BJ (cell line): ENCODE data around the gene NPS. TPM values are rescaled to one million over a fixed set of nuclear protein-coding genes. Genes with fewer than 3 reads are reported as not detected.

Experiments
- CTCF ChIA-PET: fragments of 350-600 bp; formaldehyde crosslinking; extraction: SDS; loops from one replicate; lab custom pipeline; 2021; ENCODE audit warnings: antibody characterized with exemption, inconsistent platforms; lab: Yijun Ruan, JAX
- POLR2A ChIA-PET: fragments of 300-600 bp; sonication (Branson Sonifier 250); formaldehyde crosslinking; extraction: SDS; loops from one replicate; lab custom pipeline; 2021; ENCODE audit warnings: antibody characterized with exemption; lab: Charles Lee
- DNase-seq: peaks from one replicate; pipeline ENCODE4 v3.0.0-alpha.2; 2011; ENCODE audit warnings: low read depth
- H3K27me3 ChIP-seq: 2 replicates; pipeline ENCODE4 v1.6.0; 2011; ENCODE audit warnings: low read length; ENCODE audit not compliant: control insufficient read depth, insufficient read depth
- H3K36me3 ChIP-seq: 2 replicates; pipeline ENCODE4 v1.5.1; 2011; ENCODE audit warnings: low read length; ENCODE audit not compliant: control insufficient read depth, insufficient read depth
- H3K4me3 ChIP-seq: 2 replicates; pipeline ENCODE4 v1.5.1; 2011; ENCODE audit warnings: low read depth, mild to moderate bottlenecking, control low read depth, low read length
- CTCF ChIP-seq: IDR thresholded peaks from 2 replicates; pipeline ENCODE4 v1.5.1; 2011; ENCODE audit warnings: low read depth, mild to moderate bottlenecking, control low read depth, inconsistent platforms, low read length, moderate library complexity; ENCODE audit not compliant: insufficient read depth
- polyA plus RNA-seq: library from polyadenylated mRNA; depleted of rRNA; stranded (reverse); fragments of >200 nt; gene quantifications from 2 replicates; pipeline ENCODE4 v1.2.3, GENCODE V29; 2011

Gene NPS
- polyA plus RNA-seq, 1 experiment, result not detected

GRCh38 chr10:127535802-127536515 lies 13.2 kb upstream of the NPS start:
- no peaks in the 10 kb centered on the region for H3K36me3 ChIP-seq
- ChIA-PET POLR2A (no interaction called here), CTCF (no interaction called here)
- no peak overlapping the region for H3K4me3 ChIP-seq
- no peak for DNase-seq
- TF ChIP-seq CTCF, result no peak
- H3K27me3 ChIP-seq, result no peaks in the 10 kb centered on the region

- H3K36me3 ChIP-seq, result no peaks in the 10 kb centered on the region
- no peak overlapping the region for H3K4me3 ChIP-seq
- ChIA-PET CTCF (no interaction called here), POLR2A (no interaction called here)
- no peak for TF ChIP-seq CTCF
- DNase-seq, result no peak
- H3K27me3 ChIP-seq, result no peaks in the 10 kb centered on the region
These were observed 11.9 kb upstream of the NPS start for GRCh38 chr10:127536972-127537760.

GRCh38 chr10:127537924-127538323 lies 11.2 kb upstream of the NPS start:
- H3K36me3 ChIP-seq, result no peaks in the 10 kb centered on the region
- ChIA-PET POLR2A (no interaction called here), CTCF (interaction anchor here (0.6 kb wide), 1 partner anchor 317 kb away, joined by 3 read pairs; no protein-coding TSS in a partner anchor)
- TF ChIP-seq CTCF, result no peak
- H3K27me3 ChIP-seq, result no peaks in the 10 kb centered on the region
- H3K4me3 ChIP-seq, result no peak overlapping the region
- no peak for DNase-seq

- CTCF ChIA-PET, result no interaction called here
These were observed 1.1 kb upstream of the NPS start for GRCh38 chr10:127548022-127548421.

More at GRCh38 chr10:127548022-127548421, 1.1 kb upstream of the NPS start:
- H3K27me3 ChIP-seq, result no peaks in the 10 kb centered on the region
- TF ChIP-seq CTCF, result no peak
- POLR2A ChIA-PET, result no interaction called here
- H3K36me3 ChIP-seq, result no peaks in the 10 kb centered on the region
- DNase-seq, result no peak
- H3K4me3 ChIP-seq, result no peak overlapping the region
